Measurements from ENCODE around the gene LTB4R2. TPM values are rescaled to one million over a fixed set of nuclear protein-coding genes. Genes with fewer than 3 reads are reported as not detected.

LTB4R2 gene
- total RNA-seq, 4 donors from 2014 or later: 6.8 to 18.5 (median 10.9) TPM

DNA sequence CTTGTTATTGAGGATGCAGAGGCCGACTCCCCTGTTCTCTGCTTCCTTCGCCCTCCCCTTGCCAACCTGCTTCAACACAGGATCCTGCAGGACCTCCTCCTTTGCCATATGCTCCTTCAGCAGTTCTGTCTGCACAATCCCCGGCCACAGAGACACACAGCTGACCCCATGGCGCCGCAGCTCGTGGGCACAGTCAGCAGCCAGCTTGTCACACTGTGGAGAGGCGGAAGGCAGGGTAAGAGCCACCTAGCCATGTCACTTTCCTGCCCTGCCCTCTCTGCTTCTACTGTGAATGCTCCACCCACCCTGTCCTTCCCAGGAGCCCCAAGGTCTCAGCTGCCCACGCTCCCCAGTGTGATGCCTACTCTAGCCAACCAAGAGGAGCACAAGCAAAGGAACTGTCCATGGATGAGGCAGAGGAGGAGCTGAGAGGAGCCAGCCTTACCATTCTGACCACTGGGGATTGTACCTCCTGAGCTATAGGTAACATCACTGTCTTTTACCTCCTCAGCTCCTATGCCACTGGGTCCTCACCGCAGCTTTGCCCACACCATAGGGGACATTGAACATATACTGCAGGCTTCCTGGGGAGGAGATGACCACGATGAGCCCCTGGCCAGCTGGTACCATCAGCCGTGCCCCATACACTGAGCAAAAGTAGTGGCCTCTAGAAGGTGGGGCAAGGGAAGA is 17.7 kb upstream of the LTB4R2 start:
- Histone ChIP-seq H3K27ac (no peak overlapping the region), H3K36me3 (peaks cover 7 to 17% of the 10 kb centered on the region in 2 donors), H3K27me3 (no peaks in the 10 kb centered on the region), H3K9me3 (no peaks in the 10 kb centered on the region), H3K4me3 (replicated peaks in 1 of 3) (no peak overlapping the region), H3K4me1 (no peaks in the 10 kb centered on the region)
- WGBS, 2 donors: 94 to 95% methylated on average over 11 of the region's 11 CpGs
- no peak for DNase-seq
- TF ChIP-seq, protein P1, sequence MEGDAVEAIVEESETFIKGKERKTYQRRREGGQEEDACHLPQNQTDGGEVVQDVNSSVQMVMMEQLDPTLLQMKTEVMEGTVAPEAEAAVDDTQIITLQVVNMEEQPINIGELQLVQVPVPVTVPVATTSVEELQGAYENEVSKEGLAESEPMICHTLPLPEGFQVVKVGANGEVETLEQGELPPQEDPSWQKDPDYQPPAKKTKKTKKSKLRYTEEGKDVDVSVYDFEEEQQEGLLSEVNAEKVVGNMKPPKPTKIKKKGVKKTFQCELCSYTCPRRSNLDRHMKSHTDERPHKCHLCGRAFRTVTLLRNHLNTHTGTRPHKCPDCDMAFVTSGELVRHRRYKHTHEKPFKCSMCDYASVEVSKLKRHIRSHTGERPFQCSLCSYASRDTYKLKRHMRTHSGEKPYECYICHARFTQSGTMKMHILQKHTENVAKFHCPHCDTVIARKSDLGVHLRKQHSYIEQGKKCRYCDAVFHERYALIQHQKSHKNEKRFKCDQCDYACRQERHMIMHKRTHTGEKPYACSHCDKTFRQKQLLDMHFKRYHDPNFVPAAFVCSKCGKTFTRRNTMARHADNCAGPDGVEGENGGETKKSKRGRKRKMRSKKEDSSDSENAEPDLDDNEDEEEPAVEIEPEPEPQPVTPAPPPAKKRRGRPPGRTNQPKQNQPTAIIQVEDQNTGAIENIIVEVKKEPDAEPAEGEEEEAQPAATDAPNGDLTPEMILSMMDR (IDR thresholded peaks at IDR 0.05): no peak
- intact Hi-C loops (cut with DNase I): no loop called here

DNA sequence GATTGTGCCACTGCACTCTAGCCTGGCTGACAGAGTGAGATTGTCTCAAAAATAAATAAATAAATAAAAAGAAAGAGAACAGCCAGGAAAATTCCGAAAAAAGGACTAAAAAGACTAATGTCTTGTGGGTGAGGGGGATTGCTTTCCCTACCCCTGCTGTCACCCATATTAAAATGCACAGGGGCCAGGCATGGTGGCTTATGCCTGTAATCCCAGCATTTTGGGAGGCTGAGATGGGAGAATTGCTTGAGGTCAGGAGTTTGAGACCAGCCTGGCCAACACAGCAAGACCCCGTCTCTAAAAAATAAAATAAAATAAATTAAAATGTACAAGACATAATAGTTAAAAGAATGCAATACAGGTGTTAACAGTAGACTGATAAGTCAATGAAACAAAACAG is 16.4 kb upstream of the LTB4R2 start:
- TF ChIP-seq, protein P1 (IDR thresholded peaks at IDR 0.05): no peak
- no peak for TF ChIP-seq POLR2A (IDR thresholded peaks at IDR 0.05)
- Histone ChIP-seq H3K27me3 (no peaks in the 10 kb centered on the region), H3K4me3 (replicated peaks in 1 of 3) (no peak overlapping the region), H3K27ac (no peak overlapping the region), H3K36me3 (peaks cover 7 to 17% of the 10 kb centered on the region in 2 donors), H3K9me3 (no peaks in the 10 kb centered on the region), H3K4me1 (peaks cover 0 to 3% of the 10 kb centered on the region in 2 donors)
- intact Hi-C loops (cut with DNase I): no loop called here
- no peak for DNase-seq
- 89 to 96% methylated on average over 2 of the region's 2 CpGs for WGBS, 2 donors

DNA sequence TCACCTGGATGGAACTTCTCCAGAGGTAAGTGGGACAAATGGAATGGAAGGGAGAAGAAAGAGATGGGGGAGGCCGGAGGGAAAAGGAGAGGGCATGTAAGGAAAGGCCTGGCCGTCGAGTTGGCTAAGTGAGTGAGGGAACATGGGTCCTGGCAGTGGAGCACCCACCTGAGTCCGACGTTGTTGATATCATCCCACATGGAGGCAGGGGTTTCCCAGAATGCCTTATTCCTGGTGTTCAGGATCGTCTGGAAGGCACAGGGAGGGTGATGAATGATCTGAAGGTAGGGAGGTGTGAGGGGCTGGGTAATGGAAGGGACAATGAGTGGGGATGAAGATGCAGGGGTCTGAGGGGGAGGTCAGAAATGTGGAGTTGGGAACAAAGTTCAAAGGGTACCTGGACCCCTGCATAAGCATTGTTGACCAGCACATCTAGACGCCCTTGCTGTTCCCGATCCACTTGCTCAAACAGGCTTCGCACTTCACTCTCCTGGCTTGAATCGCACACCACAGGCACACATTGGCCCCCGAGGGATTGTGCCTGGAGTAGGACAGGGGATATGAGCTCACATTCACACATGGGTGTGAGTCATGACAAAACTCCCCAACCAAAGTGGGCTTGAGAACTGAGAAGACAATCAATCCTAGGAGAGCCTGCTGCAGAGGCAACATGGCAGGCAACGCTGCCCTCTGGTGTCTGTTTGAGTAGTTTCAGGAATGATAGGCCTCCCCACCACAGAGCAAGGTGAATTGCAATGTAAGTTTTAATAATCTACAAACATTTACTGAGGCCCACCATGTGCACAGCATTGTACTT is 13.4 kb upstream of the LTB4R2 start:
- H3K9me3 ChIP-seq: no peaks in the 10 kb centered on the region
- WGBS, 2 donors: 67 to 68% methylated on average over 12 of the region's 12 CpGs
- H3K4me3 ChIP-seq (replicated peaks in 1 of 3): no peak overlapping the region
- H3K27me3 ChIP-seq: no peaks in the 10 kb centered on the region
- intact Hi-C loops (cut with DNase I): no loop called here
- H3K36me3 ChIP-seq: peaks cover 0 to 10% of the 10 kb centered on the region in 2 donors
- H3K4me1 ChIP-seq: peaks cover 15 to 17% of the 10 kb centered on the region in 2 donors
- no peak for TF ChIP-seq POLR2A (IDR thresholded peaks at IDR 0.05)
- TF ChIP-seq, protein P1 (IDR thresholded peaks at IDR 0.05): peak; percentile 24 to 69 (median 54)
- peak; percentile 54 to 60 for DNase-seq
- H3K27ac ChIP-seq: no peak overlapping the region

DNA sequence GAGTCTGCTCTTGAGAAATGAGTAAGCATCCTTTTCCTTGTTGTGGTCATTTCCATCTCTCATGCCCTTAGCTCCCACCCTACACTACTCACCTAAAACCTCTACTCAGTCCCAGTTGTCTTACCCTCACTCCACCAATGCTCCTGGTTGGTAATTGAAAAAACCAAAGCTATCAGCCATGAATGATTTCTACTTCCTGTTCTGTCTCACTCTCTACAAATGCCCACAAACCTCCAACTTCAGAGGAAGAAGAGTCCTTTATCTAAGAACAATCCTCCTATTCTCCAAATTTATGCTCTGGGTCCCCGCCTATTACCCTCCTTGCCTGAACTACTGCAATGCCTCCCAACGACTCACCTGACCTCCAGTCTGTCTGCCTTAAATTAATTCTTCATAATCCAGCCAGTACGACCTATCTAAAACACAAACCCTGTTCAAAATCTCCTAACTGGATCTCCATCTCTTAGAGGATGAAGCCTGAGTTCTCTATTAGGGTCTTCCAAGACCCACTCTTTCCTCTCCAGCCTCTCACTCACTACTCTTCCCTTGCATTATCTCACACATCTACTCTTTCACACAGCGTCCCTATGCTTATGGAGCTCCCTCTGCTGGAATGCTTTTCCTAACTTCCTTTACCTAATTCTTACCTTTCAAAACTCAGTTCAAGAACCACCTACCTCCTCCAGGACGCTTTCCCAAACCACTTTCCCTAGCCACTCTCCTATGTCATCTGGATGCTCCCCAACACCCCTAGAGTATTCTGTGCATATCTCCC is 12.6 kb upstream of the LTB4R2 start:
- Histone ChIP-seq H3K9me3 (no peaks in the 10 kb centered on the region), H3K4me1 (peaks cover 15 to 17% of the 10 kb centered on the region in 2 donors), H3K27me3 (no peaks in the 10 kb centered on the region), H3K36me3 (peaks cover 4 to 10% of the 10 kb centered on the region in 2 donors), H3K4me3 (replicated peaks in 1 of 3) (no peak overlapping the region), H3K27ac (no peak overlapping the region)
- DNase-seq: no peak
- intact Hi-C loops (cut with DNase I): no loop called here
- TF ChIP-seq, protein P1 (IDR thresholded peaks at IDR 0.05): peak in 4 of 6 experiments; percentile 9 to 32 (median 19)
- no peak for TF ChIP-seq POLR2A (IDR thresholded peaks at IDR 0.05)
- WGBS, 2 donors: 56 to 59% methylated on average over 5 of the region's 5 CpGs
